Effector memory CD8-positive, alpha-beta T cell (primary cell): ENCODE data around the gene S100PBP.
"Not testable (repeated sequence)": the region's sequence is repeated elsewhere in the genome, so short reads cannot be mapped to it uniquely, and the experiment has no call there.

ENCODE experiments used
- ATAC-seq: fragments of 150-1000 bp; cut with Tn5 transposase; replicated peaks from 2 replicates; pipeline ENCODE4 v1.10.0; 2021; ENCODE audit warnings: mild to moderate bottlenecking, moderate library complexity
- DNase-seq, 3 experiments: peaks; one replicate each; pipeline ENCODE4 v3.0.0; 2021
- H3K27ac Mint-ChIP-seq, 2 donors: one replicate each; pipeline ENCODE4 v1.8.0; 2022; ENCODE audit warnings: mild to moderate bottlenecking in 2 of 2, mixed read lengths in 2 of 2, moderate library complexity in 2 of 2
- H3K27me3 Mint-ChIP-seq, 2 donors: one replicate each; pipeline ENCODE4 v1.8.0; 2022; ENCODE audit warnings: mixed read lengths in 2 of 2
- H3K36me3 Mint-ChIP-seq: one replicate; pipeline ENCODE4 v1.8.0; 2022; ENCODE audit warnings: mild to moderate bottlenecking, moderate library complexity, mixed read lengths; ENCODE audit not compliant: insufficient read depth
- H3K4me1 Mint-ChIP-seq, 2 donors: one replicate each; pipeline ENCODE4 v1.8.0; 2022; ENCODE audit warnings: low read depth in 2 of 2, mixed read lengths in 2 of 2
- H3K4me3 Mint-ChIP-seq, 2 donors: one replicate each; pipeline ENCODE4 v1.8.0; 2022; ENCODE audit warnings: mild to moderate bottlenecking in 2 of 2, mixed read lengths in 2 of 2, moderate library complexity in 2 of 2
- H3K9me3 Mint-ChIP-seq, 2 donors: one replicate each; pipeline ENCODE4 v1.8.0; 2022; ENCODE audit warnings: mixed read lengths in 2 of 2

Gene S100PBP

GRCh38 chr1:32798679-32799416 lies 18.6 kb upstream of the S100PBP start:
- H3K36me3 Mint-ChIP-seq, result peaks cover 57% of the 10 kb centered on the region
- H3K9me3 Mint-ChIP-seq, result no peaks in the 10 kb centered on the region
- DNase-seq, result peak; percentile 36 to 41 (median 36)
- no peaks in the 10 kb centered on the region for H3K27me3 Mint-ChIP-seq
- peaks cover 32 to 44% of the 10 kb centered on the region in 2 donors for H3K4me1 Mint-ChIP-seq
- peak overlapping the region; percentile 81 to 88 for H3K27ac Mint-ChIP-seq
- ATAC-seq, result peak; percentile 78
- H3K4me3 Mint-ChIP-seq, result peak overlapping the region; percentile 67 to 68

- Mint-ChIP-seq H3K9me3 (no peaks in the 10 kb centered on the region), H3K4me3 (peak overlapping the region; percentile 1 to 78), H3K4me1 (peaks cover 32 to 43% of the 10 kb centered on the region in 2 donors), H3K36me3 (peaks cover 60% of the 10 kb centered on the region), H3K27ac (peak overlapping the region; percentile 81 to 88), H3K27me3 (no peaks in the 10 kb centered on the region)
- ATAC-seq (peak; percentile 68), DNase-seq (peak; percentile 27 to 46 (median 35))
Observed at GRCh38 chr1:32801096-32801715, 16.2 kb upstream of the S100PBP start.

GRCh38 chr1:32804460-32804859 lies 13.0 kb upstream of the S100PBP start:
- not testable (repeated sequence) for H3K9me3 Mint-ChIP-seq, H3K4me3 Mint-ChIP-seq, H3K27me3 Mint-ChIP-seq, ATAC-seq, H3K27ac Mint-ChIP-seq, DNase-seq
- Mint-ChIP-seq H3K36me3 (peaks cover 74% of the 10 kb centered on the region), H3K4me1 (peaks cover 12 to 40% of the 10 kb centered on the region in 2 donors)

GRCh38 chr1:32806290-32806689 lies 11.2 kb upstream of the S100PBP start:
- no peak for ATAC-seq
- DNase-seq, result no peak
- Mint-ChIP-seq H3K4me3 (no peak overlapping the region), H3K27ac (no peak overlapping the region), H3K27me3 (no peaks in the 10 kb centered on the region), H3K9me3 (no peaks in the 10 kb centered on the region), H3K36me3 (peaks cover 82% of the 10 kb centered on the region), H3K4me1 (peaks cover 10 to 40% of the 10 kb centered on the region in 2 donors)

DNA sequence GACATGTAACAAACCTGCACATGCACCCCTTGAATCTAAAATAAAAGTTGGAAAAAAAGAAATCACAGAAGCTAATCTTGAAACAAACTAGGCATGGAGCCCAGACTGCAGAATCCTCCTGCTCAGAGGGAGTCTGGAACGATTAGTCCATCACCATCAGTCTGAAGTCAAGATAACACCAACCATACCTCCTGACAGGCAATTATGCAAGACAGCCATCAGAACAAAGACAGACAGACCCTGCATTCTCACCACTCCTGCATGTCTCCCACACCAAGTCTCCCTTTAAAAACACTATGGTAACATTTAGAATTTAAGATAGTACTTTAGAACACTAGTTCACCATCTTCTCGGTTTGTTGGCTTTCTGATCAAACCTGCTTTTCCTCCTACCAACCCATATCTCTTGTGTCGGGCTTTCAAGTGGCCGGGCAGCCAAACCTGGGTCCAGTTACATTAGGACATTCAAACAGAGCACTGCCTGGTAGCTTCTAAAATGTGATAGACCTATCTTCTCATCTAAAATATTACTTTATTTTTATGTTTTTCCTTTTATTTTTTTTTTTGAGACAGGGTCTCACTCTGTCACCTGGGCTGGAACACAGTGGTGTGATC lies 10.4 kb upstream of the S100PBP start:
- no peak overlapping the region for H3K4me3 Mint-ChIP-seq
- peaks cover 78% of the 10 kb centered on the region for H3K36me3 Mint-ChIP-seq
- H3K9me3 Mint-ChIP-seq, result no peaks in the 10 kb centered on the region
- H3K27ac Mint-ChIP-seq, result peak overlapping the region; percentile 44 to 67
- peaks cover 9 to 41% of the 10 kb centered on the region in 2 donors for H3K4me1 Mint-ChIP-seq
- ATAC-seq, result no peak
- DNase-seq, result no peak
- no peaks in the 10 kb centered on the region for H3K27me3 Mint-ChIP-seq

- H3K27me3 Mint-ChIP-seq, result no peaks in the 10 kb centered on the region
- ATAC-seq (no peak), DNase-seq (no peak)
- H3K27ac Mint-ChIP-seq, result no peak overlapping the region
- H3K4me1 Mint-ChIP-seq, result peaks cover 15 to 47% of the 10 kb centered on the region in 2 donors
- no peak overlapping the region for H3K4me3 Mint-ChIP-seq
- H3K9me3 Mint-ChIP-seq, result no peaks in the 10 kb centered on the region
- H3K36me3 Mint-ChIP-seq, result peaks cover 65% of the 10 kb centered on the region
Observed at GRCh38 chr1:32808580-32808979, 8.9 kb upstream of the S100PBP start.

DNA sequence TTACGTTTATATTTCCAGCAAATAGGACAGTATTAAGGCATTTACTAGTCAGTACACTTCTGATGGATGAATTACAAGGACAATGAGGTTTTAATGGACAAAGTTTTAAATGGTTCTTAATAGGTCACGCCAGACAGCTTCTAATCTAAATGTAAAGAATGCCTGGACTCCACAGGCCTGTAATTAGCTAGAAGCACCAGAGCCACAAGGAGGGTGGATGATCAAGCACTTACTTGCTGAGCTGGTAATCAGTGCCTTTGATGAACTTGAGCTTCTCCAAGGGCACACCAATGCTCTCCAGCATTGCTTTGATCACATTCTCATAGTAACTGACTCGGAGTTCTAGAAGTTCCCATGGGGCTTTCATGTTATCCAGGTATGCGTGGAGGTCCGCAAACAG lies 7.1 kb upstream of the S100PBP start:
- peak overlapping the region in 1 of 2 donors; percentile 69 for H3K27ac Mint-ChIP-seq
- H3K27me3 Mint-ChIP-seq, result no peaks in the 10 kb centered on the region
- peaks cover 51% of the 10 kb centered on the region for H3K36me3 Mint-ChIP-seq
- no peaks in the 10 kb centered on the region for H3K9me3 Mint-ChIP-seq
- DNase-seq (no peak), ATAC-seq (no peak)
- peaks cover 26 to 62% of the 10 kb centered on the region in 2 donors for H3K4me1 Mint-ChIP-seq
- H3K4me3 Mint-ChIP-seq, result no peak overlapping the region

DNA sequence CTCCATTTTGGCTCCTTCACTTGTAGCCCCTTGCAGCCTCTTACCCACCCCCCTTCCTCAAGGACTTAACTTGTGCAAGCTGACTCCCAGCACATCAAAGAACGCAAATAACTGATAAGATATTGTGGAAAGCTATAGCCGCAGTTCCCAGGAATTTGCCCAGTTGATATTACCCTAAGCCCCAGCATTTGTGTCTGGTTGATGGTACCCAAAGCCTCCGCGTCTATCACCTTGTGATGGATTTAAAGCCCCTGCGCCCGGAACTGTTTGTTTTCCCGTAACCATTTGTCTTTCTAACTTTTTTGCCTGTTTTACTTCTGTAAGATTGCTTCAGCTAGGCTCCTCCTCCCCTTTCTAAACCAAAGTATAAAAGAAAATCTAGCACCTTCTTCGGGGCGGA lies 6.2 kb upstream of the S100PBP start:
- Mint-ChIP-seq H3K27ac (peak overlapping the region; percentile 26 to 69), H3K9me3 (no peaks in the 10 kb centered on the region), H3K36me3 (peaks cover 47% of the 10 kb centered on the region), H3K4me3 (no peak overlapping the region), H3K4me1 (peaks cover 31 to 71% of the 10 kb centered on the region in 2 donors), H3K27me3 (no peaks in the 10 kb centered on the region)
- DNase-seq, result no peak
- ATAC-seq, result no peak

GRCh38 chr1:32811917-32812316 lies 5.5 kb upstream of the S100PBP start:
- DNase-seq (no peak), ATAC-seq (no peak)
- H3K27me3 Mint-ChIP-seq, result no peaks in the 10 kb centered on the region
- H3K27ac Mint-ChIP-seq, result peak overlapping the region; percentile 18 to 26
- peaks cover 35 to 74% of the 10 kb centered on the region in 2 donors for H3K4me1 Mint-ChIP-seq
- peaks cover 48% of the 10 kb centered on the region for H3K36me3 Mint-ChIP-seq
- H3K9me3 Mint-ChIP-seq, result no peaks in the 10 kb centered on the region
- H3K4me3 Mint-ChIP-seq, result no peak overlapping the region

GRCh38 chr1:32813941-32814739 lies 3.3 kb upstream of the S100PBP start:
- Mint-ChIP-seq H3K27me3 (no peaks in the 10 kb centered on the region), H3K4me3 (peak overlapping the region; percentile 40 to 86), H3K27ac (peak overlapping the region in 1 of 2 donors; percentile 11), H3K36me3 (peaks cover 32% of the 10 kb centered on the region), H3K9me3 (no peaks in the 10 kb centered on the region), H3K4me1 (peaks cover 44 to 69% of the 10 kb centered on the region in 2 donors)
- DNase-seq, result no peak
- ATAC-seq, result no peak

GRCh38 chr1:32816676-32817158 lies 736 bp upstream of the S100PBP start:
- no peak for ATAC-seq
- H3K36me3 Mint-ChIP-seq, result peaks cover 15% of the 10 kb centered on the region
- no peaks in the 10 kb centered on the region for H3K9me3 Mint-ChIP-seq
- no peaks in the 10 kb centered on the region for H3K27me3 Mint-ChIP-seq
- H3K27ac Mint-ChIP-seq, result peak overlapping the region; percentile 47 to 95
- H3K4me3 Mint-ChIP-seq, result peak overlapping the region; percentile 86 to 95
- DNase-seq, result no peak
- H3K4me1 Mint-ChIP-seq, result peaks cover 41 to 62% of the 10 kb centered on the region in 2 donors

GRCh38 chr1:32817815-32818786 lies 648 bp downstream of the S100PBP start:
- Mint-ChIP-seq H3K9me3 (no peaks in the 10 kb centered on the region), H3K27ac (peak overlapping the region; percentile 47 to 95), H3K27me3 (no peaks in the 10 kb centered on the region), H3K4me3 (peak overlapping the region; percentile 86 to 95), H3K4me1 (peaks cover 34 to 53% of the 10 kb centered on the region in 2 donors), H3K36me3 (peaks cover 15% of the 10 kb centered on the region)
- DNase-seq, result peak in 1 of 3 experiments; percentile 23
- ATAC-seq, result no peak
